SK-N-SH treated with all-trans-retinoic acid at 6 μM for 48 hours (cell line): ENCODE data around the gene SYNE3.

ENCODE experiments used
- ARNTL ChIP-seq: fragments of 450-650 bp; formaldehyde crosslinking; IDR thresholded peaks from 2 replicates; pipeline ENCODE4 v1.5.0; 2020; ENCODE audit warnings: low read depth, mild to moderate bottlenecking, moderate library complexity, borderline replicate concordance
- ZFP3 ChIP-seq: fragments of 250-450 bp; sonication (Bioruptor Pico); IDR thresholded peaks from 2 replicates; pipeline ENCODE4 v1.5.0; 2020; ENCODE audit warnings: mild to moderate bottlenecking, moderate library complexity
- ZNF70 ChIP-seq: fragments of 450-650 bp; formaldehyde crosslinking; IDR thresholded peaks from 2 replicates; pipeline ENCODE4 v1.5.0; 2020; ENCODE audit warnings: mild to moderate bottlenecking, moderate library complexity

DNA sequence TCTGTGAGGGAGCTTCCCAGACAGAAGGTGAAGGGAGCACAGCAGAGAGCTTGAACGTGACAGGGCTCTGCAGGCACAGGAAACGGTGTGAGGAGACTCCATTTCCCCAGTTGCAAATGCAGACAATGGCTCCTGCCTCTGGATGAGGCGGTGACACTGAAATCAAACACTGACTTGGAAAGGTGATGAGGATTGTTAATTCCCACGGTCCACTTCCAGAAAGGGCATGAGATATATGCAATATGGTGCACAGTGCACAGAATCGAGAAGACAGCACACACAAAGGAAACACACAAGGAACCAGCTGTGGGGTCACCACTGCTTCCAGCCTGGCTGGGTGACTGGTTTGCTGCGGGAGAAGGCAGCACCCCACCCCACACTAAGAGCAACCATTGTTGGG is 42.0 kb downstream of the SYNE3 start:
- TF ChIP-seq ARNTL (no peak), ZFP3 (no peak), ZNF70 (no peak)
